Measurements from ENCODE around the gene ZNF746. TPM values are rescaled to one million over a fixed set of nuclear protein-coding genes. Genes with fewer than 3 reads are reported as not detected.
A peak's percentile ranks its signal among the peaks of the same experiment; 100 is the strongest.

ZNF746 gene
- total and polyA plus RNA-seq, 2 of the 13 experiments (the other 11 are each of a cell fraction or from before 2014, with no cell fraction given), result 3.8 to 8.1 TPM

DNA sequence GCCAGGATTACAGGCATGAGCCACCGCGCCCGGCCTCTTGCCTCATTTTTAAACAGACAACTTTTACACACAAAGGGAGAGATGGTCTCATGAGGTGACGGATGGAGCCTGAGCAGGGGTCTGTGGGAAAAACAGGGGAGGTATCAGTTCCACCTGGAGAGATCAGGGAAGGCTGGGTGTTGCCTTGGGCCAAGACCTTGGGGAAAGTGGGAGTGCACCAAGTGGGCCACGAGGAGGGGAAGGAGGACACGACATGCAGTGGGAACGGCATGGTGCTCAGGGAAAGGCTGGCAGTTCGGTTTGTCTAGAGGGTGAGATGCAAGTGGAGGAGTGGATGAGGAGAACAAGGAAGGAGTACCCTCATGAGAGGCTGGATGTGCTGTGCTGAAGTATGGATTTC lies 27.8 kb downstream of the ZNF746 start:
- 93% methylated on average over 8 of the region's 8 CpGs for WGBS (ENCODE audit: low lambda C conversion rate)
- no peak for DNase-seq (ENCODE audit: low spot score)
- Histone ChIP-seq H3K9ac (ENCODE audit: insufficient read depth, low read depth, low read length) (no peak overlapping the region), H3K79me2 (ENCODE audit: insufficient read depth, low read length) (no peaks in the 10 kb centered on the region), H3K4me1 (ENCODE audit: insufficient read depth, low read length) (no peaks in the 10 kb centered on the region), H3K27me3 (ENCODE audit: control insufficient read depth in 1 of 2, insufficient read depth in 2 of 2, low read length in 2 of 2) (no peaks in the 10 kb centered on the region), H4K20me1 (ENCODE audit: insufficient read depth, low read length) (no peaks in the 10 kb centered on the region), H3K36me3 (replicated peaks in 1 of 2; ENCODE audit: control insufficient read depth in 1 of 2, insufficient read depth in 2 of 2, low read length in 2 of 2) (peaks cover 3 to 24% of the 10 kb centered on the region in 2 experiments), H2AFZ (ENCODE audit: low read length) (no peak overlapping the region), H3K4me3 (replicated peaks in 1 of 3; ENCODE audit: insufficient read depth in 1 of 3, low read depth in 2 of 3, low read length in 3 of 3) (no peak overlapping the region), H3K27ac (ENCODE audit: extremely low read length, insufficient read depth, low read length) (no peak overlapping the region), H3K9me3 (ENCODE audit: low read length) (no peaks in the 10 kb centered on the region), H3K4me2 (ENCODE audit: low read depth, low read length) (no peak overlapping the region)
- no TSS peak for BruUV-seq (replicated peaks)
- ChIA-PET CTCF (ENCODE audit: low intra/inter-chr PET ratio, low total read pairs) (no interaction called here), POLR2A (no interaction called here)
- in situ Hi-C loops (cut with HindIII; ENCODE audit: extremely low pct_ligation_motif_present, low pct_unique_long_range_greater_than_20kb), result no loop called here
- ATAC-seq, result no peak
- TF ChIP-seq SP4 (CRISPR knock-in tag; IDR thresholded peaks at IDR 0.05), result no peak
- TF ChIP-seq SMAD3 (CRISPR knock-in tag; IDR thresholded peaks at IDR 0.05), result no peak
- TF ChIP-seq, protein P1, sequence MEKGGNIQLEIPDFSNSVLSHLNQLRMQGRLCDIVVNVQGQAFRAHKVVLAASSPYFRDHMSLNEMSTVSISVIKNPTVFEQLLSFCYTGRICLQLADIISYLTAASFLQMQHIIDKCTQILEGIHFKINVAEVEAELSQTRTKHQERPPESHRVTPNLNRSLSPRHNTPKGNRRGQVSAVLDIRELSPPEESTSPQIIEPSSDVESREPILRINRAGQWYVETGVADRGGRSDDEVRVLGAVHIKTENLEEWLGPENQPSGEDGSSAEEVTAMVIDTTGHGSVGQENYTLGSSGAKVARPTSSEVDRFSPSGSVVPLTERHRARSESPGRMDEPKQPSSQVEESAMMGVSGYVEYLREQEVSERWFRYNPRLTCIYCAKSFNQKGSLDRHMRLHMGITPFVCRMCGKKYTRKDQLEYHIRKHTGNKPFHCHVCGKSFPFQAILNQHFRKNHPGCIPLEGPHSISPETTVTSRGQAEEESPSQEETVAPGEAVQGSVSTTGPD (CRISPR knock-in tag; IDR thresholded peaks at IDR 0.05), result no peak
- TF ChIP-seq, protein P2, sequence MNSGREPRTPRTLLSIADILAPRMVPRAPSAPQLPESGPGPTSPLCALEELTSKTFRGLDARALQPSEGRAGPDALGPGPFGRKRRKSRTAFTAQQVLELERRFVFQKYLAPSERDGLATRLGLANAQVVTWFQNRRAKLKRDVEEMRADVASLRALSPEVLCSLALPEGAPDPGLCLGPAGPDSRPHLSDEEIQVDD (CRISPR knock-in tag; IDR thresholded peaks at IDR 0.05; ENCODE audit: borderline replicate concordance), result no peak
- no peak for TF ChIP-seq MXD4 (CRISPR knock-in tag; IDR thresholded peaks at IDR 0.05)
- TF ChIP-seq GABPA (IDR thresholded peaks at IDR 0.05; ENCODE audit: low read depth, low read length), result no peak
- no peak for TF ChIP-seq GABPA (CRISPR knock-in tag; IDR thresholded peaks at IDR 0.05; ENCODE audit: low read depth)
- FAIRE-seq, result no peak
- intact Hi-C loops (cut with micrococcal nuclease; ENCODE audit: unreplicated experiment), result no loop called here

DNA sequence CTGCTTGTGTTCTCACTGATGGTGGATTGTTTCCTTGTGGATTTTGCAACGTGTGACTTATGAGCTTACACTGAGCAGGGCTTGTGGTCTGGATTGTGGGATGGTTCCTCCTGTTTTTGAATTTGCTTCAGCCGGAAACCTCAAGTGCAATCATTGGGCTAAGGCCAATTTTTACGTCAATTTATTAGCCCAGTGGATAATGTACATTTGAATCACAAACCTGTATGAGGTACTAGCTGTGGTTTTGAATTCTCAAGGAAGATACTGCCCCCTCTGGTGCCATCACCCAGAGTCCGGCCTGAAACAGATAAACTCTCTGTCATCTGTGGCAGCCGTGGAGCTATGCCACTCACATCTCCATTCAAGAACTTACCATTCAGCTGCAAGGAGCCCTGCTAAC lies 29.4 kb downstream of the ZNF746 start:
- intact Hi-C loops (cut with micrococcal nuclease; ENCODE audit: unreplicated experiment), result loop anchor here (1.0 kb wide), 1 partner anchor 158 kb away; no protein-coding TSS in a partner anchor
- DNase-seq (ENCODE audit: low spot score), result no peak
- no peak overlapping the region for H3K4me2 ChIP-seq (ENCODE audit: low read depth, low read length)
- no peaks in the 10 kb centered on the region for H3K9me3 ChIP-seq (ENCODE audit: low read length)
- no peak for FAIRE-seq
- ChIA-PET CTCF (ENCODE audit: low intra/inter-chr PET ratio, low total read pairs) (interaction anchor here (2.0 kb wide), 1 partner anchor 158 kb away, joined by 4 read pairs; no protein-coding TSS in a partner anchor), POLR2A (no interaction called here)
- in situ Hi-C loops (cut with HindIII; ENCODE audit: extremely low pct_ligation_motif_present, low pct_unique_long_range_greater_than_20kb), result no loop called here
- H3K27me3 ChIP-seq (ENCODE audit: control insufficient read depth in 1 of 2, insufficient read depth in 2 of 2, low read length in 2 of 2), result no peaks in the 10 kb centered on the region
- H3K36me3 ChIP-seq (replicated peaks in 1 of 2; ENCODE audit: control insufficient read depth in 1 of 2, insufficient read depth in 2 of 2, low read length in 2 of 2), result peaks cover 0 to 10% of the 10 kb centered on the region in 2 experiments; a peak in 3 of 5 replicates
- no peak overlapping the region for H3K27ac ChIP-seq (ENCODE audit: extremely low read length, insufficient read depth, low read length)
- TF ChIP-seq STAG1 (CRISPR knock-in tag; IDR thresholded peaks at IDR 0.05) (peak; percentile 57), ZNF563 (CRISPR knock-in tag; IDR thresholded peaks at IDR 0.05) (0 out of 2 replicates have a peak, but pooled peaks have one; percentile 43), ZFP36L2 (CRISPR knock-in tag; IDR thresholded peaks at IDR 0.05) (no peak)
- TF ChIP-seq, protein P3, sequence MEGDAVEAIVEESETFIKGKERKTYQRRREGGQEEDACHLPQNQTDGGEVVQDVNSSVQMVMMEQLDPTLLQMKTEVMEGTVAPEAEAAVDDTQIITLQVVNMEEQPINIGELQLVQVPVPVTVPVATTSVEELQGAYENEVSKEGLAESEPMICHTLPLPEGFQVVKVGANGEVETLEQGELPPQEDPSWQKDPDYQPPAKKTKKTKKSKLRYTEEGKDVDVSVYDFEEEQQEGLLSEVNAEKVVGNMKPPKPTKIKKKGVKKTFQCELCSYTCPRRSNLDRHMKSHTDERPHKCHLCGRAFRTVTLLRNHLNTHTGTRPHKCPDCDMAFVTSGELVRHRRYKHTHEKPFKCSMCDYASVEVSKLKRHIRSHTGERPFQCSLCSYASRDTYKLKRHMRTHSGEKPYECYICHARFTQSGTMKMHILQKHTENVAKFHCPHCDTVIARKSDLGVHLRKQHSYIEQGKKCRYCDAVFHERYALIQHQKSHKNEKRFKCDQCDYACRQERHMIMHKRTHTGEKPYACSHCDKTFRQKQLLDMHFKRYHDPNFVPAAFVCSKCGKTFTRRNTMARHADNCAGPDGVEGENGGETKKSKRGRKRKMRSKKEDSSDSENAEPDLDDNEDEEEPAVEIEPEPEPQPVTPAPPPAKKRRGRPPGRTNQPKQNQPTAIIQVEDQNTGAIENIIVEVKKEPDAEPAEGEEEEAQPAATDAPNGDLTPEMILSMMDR (CRISPR knock-in tag; IDR thresholded peaks at IDR 0.05), result peak; percentile 41
- TF ChIP-seq, protein P4, sequence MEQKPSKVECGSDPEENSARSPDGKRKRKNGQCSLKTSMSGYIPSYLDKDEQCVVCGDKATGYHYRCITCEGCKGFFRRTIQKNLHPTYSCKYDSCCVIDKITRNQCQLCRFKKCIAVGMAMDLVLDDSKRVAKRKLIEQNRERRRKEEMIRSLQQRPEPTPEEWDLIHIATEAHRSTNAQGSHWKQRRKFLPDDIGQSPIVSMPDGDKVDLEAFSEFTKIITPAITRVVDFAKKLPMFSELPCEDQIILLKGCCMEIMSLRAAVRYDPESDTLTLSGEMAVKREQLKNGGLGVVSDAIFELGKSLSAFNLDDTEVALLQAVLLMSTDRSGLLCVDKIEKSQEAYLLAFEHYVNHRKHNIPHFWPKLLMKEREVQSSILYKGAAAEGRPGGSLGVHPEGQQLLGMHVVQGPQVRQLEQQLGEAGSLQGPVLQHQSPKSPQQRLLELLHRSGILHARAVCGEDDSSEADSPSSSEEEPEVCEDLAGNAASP (CRISPR knock-in tag; IDR thresholded peaks at IDR 0.05; ENCODE audit: borderline replicate concordance), result no peak
- H2AFZ ChIP-seq (ENCODE audit: low read length), result no peak overlapping the region
- no peaks in the 10 kb centered on the region for H4K20me1 ChIP-seq (ENCODE audit: insufficient read depth, low read length)
- 46% methylated on average over 4 of the region's 5 CpGs for WGBS (ENCODE audit: low lambda C conversion rate)
- H3K9ac ChIP-seq (ENCODE audit: insufficient read depth, low read depth, low read length), result no peak overlapping the region
- peak; percentile 86 for ATAC-seq
- no peak overlapping the region for H3K4me3 ChIP-seq (replicated peaks in 1 of 3; ENCODE audit: insufficient read depth in 1 of 3, low read depth in 2 of 3, low read length in 3 of 3)
- BruUV-seq (replicated peaks), result no TSS peak
- no peaks in the 10 kb centered on the region for H3K79me2 ChIP-seq (ENCODE audit: insufficient read depth, low read length)
- H3K4me1 ChIP-seq (ENCODE audit: insufficient read depth, low read length), result no peaks in the 10 kb centered on the region
